WTC11 (cell line): ENCODE data around the gene LYL1.

Experiments used
- ELF4 ChIP-seq: sonication (generic); formaldehyde crosslinking; IDR thresholded peaks from 2 replicates; pipeline ENCODE4 v1.8.1; 2022; ENCODE audit warnings: low read depth, mild to moderate bottlenecking, moderate library complexity, missing genetic modification reagents
- GRHL2 ChIP-seq: fragments of 250-450 bp; sonication (Bioruptor Pico); IDR thresholded peaks from 2 replicates; pipeline ENCODE4 v1.8.0; 2022; ENCODE audit warnings: mild to moderate bottlenecking, moderate library complexity; ENCODE audit not compliant: insufficient replicate concordance, severe bottlenecking
- KAT7 ChIP-seq: sonication (generic); formaldehyde crosslinking; IDR thresholded peaks from 2 replicates; pipeline ENCODE4 v1.8.1; 2023; ENCODE audit warnings: missing genetic modification reagents, mild to moderate bottlenecking, borderline replicate concordance
- NFE2L1 ChIP-seq: sonication (generic); formaldehyde crosslinking; IDR thresholded peaks from 2 replicates; pipeline ENCODE4 v1.8.1; 2023; ENCODE audit warnings: missing genetic modification reagents
- TF ChIP-seq, protein P1 (sequence below): sonication (generic); formaldehyde crosslinking; IDR thresholded peaks from 2 replicates; pipeline ENCODE4 v1.8.0; 2022; ENCODE audit warnings: mild to moderate bottlenecking, missing genetic modification reagents
- TF ChIP-seq, protein P2 (sequence below): fragments of 200-600 bp; IDR thresholded peaks from 2 replicates; pipeline ENCODE4 v1.8.0; 2022; ENCODE audit warnings: antibody characterized with exemption
- TF ChIP-seq, protein P3 (sequence below): fragments of 250-450 bp; sonication (Bioruptor Pico); IDR thresholded peaks from 2 replicates; pipeline ENCODE4 v1.9.0; 2021; ENCODE audit warnings: mild to moderate bottlenecking

DNA sequence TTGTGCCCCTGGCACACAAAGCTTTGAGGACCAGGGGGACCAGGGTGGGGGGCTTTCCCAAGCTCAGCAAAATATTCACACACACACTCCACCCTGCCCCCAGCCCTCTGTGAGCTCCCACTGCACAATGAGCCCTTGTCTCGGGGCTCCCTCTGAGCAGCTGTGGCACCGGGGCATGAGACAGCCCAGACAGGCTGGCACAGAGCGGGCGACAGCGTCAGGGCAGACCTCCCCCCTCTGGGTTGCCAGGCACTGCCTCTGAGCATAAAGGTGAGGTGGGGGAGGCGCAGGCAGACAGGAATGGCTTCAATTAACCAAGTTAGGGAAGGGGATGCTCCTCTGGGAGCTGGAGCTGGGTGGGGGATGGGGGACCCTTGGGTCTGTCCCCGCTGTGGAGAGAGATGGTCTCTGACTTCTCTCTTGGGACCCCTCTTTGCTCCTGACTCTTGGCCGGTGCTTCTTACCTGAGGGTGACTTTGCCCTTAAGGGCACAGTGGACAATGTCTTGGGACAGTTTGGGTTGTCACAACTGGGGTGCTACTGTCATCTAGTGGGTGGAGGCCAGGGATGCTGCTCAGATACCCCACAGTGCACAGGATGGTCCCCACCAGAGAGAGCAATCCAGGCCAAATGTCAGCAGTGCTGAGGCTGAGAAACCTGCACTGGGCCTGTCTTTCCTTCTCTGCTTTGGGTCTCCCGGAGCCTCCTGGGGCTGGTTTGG, 30.3 kb downstream of the LYL1 start:
- TF ChIP-seq, protein P1, sequence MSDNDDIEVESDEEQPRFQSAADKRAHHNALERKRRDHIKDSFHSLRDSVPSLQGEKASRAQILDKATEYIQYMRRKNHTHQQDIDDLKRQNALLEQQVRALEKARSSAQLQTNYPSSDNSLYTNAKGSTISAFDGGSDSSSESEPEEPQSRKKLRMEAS (CRISPR knock-in tag): no peak
- TF ChIP-seq KAT7 (CRISPR knock-in tag) (no peak), NFE2L1 (CRISPR knock-in tag) (no peak), GRHL2 (CRISPR knock-in tag) (no peak), ELF4 (CRISPR knock-in tag) (no peak)
- TF ChIP-seq, protein P2, sequence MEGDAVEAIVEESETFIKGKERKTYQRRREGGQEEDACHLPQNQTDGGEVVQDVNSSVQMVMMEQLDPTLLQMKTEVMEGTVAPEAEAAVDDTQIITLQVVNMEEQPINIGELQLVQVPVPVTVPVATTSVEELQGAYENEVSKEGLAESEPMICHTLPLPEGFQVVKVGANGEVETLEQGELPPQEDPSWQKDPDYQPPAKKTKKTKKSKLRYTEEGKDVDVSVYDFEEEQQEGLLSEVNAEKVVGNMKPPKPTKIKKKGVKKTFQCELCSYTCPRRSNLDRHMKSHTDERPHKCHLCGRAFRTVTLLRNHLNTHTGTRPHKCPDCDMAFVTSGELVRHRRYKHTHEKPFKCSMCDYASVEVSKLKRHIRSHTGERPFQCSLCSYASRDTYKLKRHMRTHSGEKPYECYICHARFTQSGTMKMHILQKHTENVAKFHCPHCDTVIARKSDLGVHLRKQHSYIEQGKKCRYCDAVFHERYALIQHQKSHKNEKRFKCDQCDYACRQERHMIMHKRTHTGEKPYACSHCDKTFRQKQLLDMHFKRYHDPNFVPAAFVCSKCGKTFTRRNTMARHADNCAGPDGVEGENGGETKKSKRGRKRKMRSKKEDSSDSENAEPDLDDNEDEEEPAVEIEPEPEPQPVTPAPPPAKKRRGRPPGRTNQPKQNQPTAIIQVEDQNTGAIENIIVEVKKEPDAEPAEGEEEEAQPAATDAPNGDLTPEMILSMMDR: no peak
- TF ChIP-seq, protein P3, sequence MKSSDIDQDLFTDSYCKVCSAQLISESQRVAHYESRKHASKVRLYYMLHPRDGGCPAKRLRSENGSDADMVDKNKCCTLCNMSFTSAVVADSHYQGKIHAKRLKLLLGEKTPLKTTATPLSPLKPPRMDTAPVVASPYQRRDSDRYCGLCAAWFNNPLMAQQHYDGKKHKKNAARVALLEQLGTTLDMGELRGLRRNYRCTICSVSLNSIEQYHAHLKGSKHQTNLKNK: no peak
